Spinal cord (tissue), 10 donors: ENCODE results near the gene KRTAP10-4. TPM values are rescaled to one million over a fixed set of nuclear protein-coding genes. Genes with fewer than 3 reads are reported as not detected.

Experiments
- DNase-seq, 6 donors: peaks; one replicate each; pipeline versions ENCODE4 v3.0.0 to v3.0.0-alpha.2; 2013 to 2015; ENCODE audit warnings: low spot score in 6 of 6, low read depth in 4 of 6
- H3K27ac ChIP-seq: one replicate; pipeline ENCODE4 v1.5.1; 2013; ENCODE audit warnings: low read depth, low read length, control low read depth
- H3K27me3 ChIP-seq: one replicate; pipeline ENCODE4 v1.6.1; 2013; ENCODE audit warnings: low read length; ENCODE audit not compliant: control insufficient read depth, insufficient read depth
- H3K36me3 ChIP-seq: one replicate; pipeline ENCODE4 v1.6.1; 2013; ENCODE audit warnings: low read length; ENCODE audit not compliant: control insufficient read depth, insufficient read depth
- H3K4me1 ChIP-seq: one replicate; pipeline ENCODE4 v1.6.1; 2013; ENCODE audit warnings: low read length; ENCODE audit not compliant: control insufficient read depth, insufficient read depth
- H3K4me3 ChIP-seq: one replicate; pipeline ENCODE4 v1.5.1; 2013; ENCODE audit warnings: low read depth, low read length, control low read depth
- H3K9me3 ChIP-seq: one replicate; pipeline ENCODE4 v1.6.1; 2013; ENCODE audit warnings: low read length; ENCODE audit not compliant: control insufficient read depth, insufficient read depth
- WGBS: methylation state at CpG from one replicate; pipeline ENCODE4 v1.1.5; 2013; ENCODE audit warnings: missing lambda C conversion rate; ENCODE audit not compliant: insufficient coverage; 5-methylcytosine and 5-hydroxymethylcytosine counted together
- polyA plus RNA-seq, 2 donors: library from polyadenylated mRNA; unstranded; fragments of 120-200 nt; gene quantifications; one replicate each; pipeline ENCODE4 v1.2.1, GENCODE V29; 2013; ENCODE audit not compliant: insufficient read length in 2 of 2
- total RNA-seq, 2 donors: library from RNA; depleted of rRNA in 1 of 2; stranded (reverse); fragments of 120-200 nt in 1 of 2; fragments of >200 nt in 1 of 2; gene quantifications; one replicate each; pipeline versions ENCODE4 v1.2.3 to v1.2.4, GENCODE V29; 2013 to 2014
- donor health status: healthy.

KRTAP10-4 gene
- total and polyA plus RNA-seq, 4 donors = not detected

DNA sequence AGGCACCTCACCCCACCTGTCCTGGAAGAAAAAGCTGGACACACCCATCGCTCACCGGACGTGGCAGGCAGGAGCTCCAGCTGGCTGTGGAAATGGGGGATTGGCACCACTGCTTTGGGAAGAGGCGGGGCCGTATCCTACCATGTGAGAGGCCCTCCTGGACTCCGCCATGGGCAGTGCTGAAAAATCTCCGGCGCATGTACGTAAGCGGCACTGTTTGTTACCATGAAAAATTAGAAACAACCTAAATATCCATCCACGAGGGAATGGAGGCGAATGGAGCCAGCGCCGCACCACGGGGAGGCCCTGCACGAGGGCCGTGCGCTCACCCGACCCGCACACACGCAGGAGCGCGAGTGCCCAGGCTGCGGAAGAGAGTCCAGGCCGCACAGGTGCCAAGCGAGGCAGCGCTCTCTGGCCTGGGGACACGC lies 41.4 kb downstream of the KRTAP10-4 start:
- Histone ChIP-seq H3K27me3 (no peaks in the 10 kb centered on the region), H3K36me3 (no peaks in the 10 kb centered on the region), H3K9me3 (peaks cover 2% of the 10 kb centered on the region), H3K4me3 (no peak overlapping the region), H3K27ac (no peak overlapping the region), H3K4me1 (no peaks in the 10 kb centered on the region)
- 88% methylated on average over 18 of the region's 28 CpGs for WGBS
- DNase-seq = no peak

DNA sequence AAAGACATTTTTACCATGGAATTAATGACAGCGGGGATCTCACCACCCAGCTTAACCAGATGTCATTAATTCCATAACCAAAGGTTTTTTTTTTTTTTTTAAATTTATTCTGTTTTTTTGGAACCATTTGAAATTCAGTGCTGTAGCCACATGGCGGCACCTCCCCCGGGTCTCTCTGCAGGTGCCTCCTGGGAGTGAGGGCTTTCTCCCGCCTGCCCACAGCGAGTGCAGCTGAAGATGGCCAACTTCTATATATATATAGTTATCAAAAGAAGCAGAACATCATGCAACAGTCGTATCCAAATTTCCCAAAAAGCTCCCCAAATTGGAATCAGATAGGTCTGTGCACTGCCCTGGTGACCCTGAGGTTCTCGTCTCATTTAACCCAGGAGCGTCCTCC lies 41.9 kb downstream of the KRTAP10-4 start:
- H3K27ac ChIP-seq = no peak overlapping the region
- H3K4me3 ChIP-seq = no peak overlapping the region
- H3K4me1 ChIP-seq = no peaks in the 10 kb centered on the region
- WGBS = 88% methylated on average over 2 of the region's 8 CpGs
- no peaks in the 10 kb centered on the region for H3K27me3 ChIP-seq
- no peak for DNase-seq
- H3K36me3 ChIP-seq = no peaks in the 10 kb centered on the region
- H3K9me3 ChIP-seq = peaks cover 2% of the 10 kb centered on the region

DNA sequence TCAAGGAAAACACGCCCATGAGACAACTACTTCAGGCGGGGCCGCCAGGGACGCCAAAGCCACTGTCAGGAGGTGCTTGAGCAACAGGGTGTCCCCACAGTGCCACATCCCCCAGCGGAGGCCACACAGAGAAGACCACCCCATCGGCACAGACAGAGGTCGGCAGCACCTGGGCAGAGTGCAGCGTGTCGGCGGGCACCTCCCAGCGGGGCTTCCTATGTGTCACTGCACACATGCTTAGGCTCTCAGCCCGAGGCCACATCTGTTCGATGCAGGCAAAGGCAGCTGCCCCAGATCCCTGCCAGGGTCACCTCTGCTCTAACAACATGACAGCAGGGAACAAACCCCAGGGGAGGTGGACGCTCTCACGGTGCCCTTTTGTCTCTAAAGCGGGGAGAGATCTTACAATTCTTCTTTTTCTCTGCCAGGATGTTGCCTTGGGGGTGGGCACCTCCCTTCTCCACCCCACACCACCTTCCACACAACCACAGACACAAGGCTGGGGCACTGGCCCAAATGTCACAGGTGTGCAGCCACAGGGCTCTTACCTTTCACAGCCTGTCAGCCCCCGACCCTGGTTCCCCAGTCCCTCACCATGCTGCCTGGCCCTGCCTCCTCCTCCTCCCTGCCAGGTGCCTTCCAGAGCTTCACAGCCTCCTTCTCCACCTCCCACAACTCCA lies 42.5 kb downstream of the KRTAP10-4 start:
- H3K4me3 ChIP-seq = no peak overlapping the region
- H3K27ac ChIP-seq = no peak overlapping the region
- peaks cover 2% of the 10 kb centered on the region for H3K9me3 ChIP-seq
- no peaks in the 10 kb centered on the region for H3K27me3 ChIP-seq
- H3K4me1 ChIP-seq = no peaks in the 10 kb centered on the region
- 73% methylated on average over 16 of the region's 17 CpGs for WGBS
- H3K36me3 ChIP-seq = no peaks in the 10 kb centered on the region
- no peak for DNase-seq

DNA sequence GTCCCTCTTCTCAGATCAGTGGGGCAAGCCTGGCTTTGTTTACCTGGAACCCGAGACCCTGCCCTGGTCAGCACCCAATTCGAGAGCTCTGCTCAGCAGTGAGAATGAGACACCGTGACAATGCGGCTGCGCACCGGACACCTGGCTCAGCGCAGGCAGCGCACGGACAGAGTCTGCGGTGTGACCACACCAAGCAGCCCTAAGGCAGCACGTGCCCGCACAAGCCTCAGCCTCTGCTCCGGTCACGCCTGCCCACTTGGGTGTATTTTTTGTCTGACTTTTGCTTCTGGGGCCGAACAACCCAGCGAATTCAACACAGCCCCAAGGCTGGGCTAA lies 43.0 kb downstream of the KRTAP10-4 start:
- no peak overlapping the region for H3K4me3 ChIP-seq
- no peaks in the 10 kb centered on the region for H3K27me3 ChIP-seq
- no peak overlapping the region for H3K27ac ChIP-seq
- 89% methylated on average over 16 of the region's 16 CpGs for whole genome bisulfite sequencing
- no peaks in the 10 kb centered on the region for H3K36me3 ChIP-seq
- no peak for DNase-seq
- H3K4me1 ChIP-seq = no peaks in the 10 kb centered on the region
- H3K9me3 ChIP-seq = no peaks in the 10 kb centered on the region

DNA sequence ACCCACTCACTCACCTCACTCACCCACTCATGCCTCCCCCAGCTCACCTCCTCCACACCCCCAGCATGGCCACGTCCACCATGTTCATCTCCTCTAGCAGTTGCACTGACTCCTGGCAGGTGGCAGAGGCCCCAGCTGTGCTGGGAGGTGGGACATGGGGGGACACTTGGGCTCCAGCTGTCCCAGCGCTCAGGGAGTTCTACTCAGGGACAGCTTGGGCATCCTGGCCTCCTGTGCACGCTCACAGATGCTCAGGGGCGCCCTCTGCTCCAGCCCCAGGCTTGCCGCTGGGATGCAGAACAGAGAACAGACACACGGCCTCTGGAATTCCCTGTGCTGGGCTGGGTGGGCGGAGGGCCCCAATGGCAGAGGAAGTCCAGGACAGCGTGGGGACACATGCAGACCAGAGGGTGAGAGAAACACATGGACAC lies 43.6 kb downstream of the KRTAP10-4 start:
- Histone ChIP-seq H3K9me3 (no peaks in the 10 kb centered on the region), H3K4me1 (no peaks in the 10 kb centered on the region), H3K27me3 (no peaks in the 10 kb centered on the region), H3K4me3 (no peak overlapping the region), H3K36me3 (no peaks in the 10 kb centered on the region), H3K27ac (no peak overlapping the region)
- WGBS = 53% methylated on average over 7 of the region's 8 CpGs
- no peak for DNase-seq

DNA sequence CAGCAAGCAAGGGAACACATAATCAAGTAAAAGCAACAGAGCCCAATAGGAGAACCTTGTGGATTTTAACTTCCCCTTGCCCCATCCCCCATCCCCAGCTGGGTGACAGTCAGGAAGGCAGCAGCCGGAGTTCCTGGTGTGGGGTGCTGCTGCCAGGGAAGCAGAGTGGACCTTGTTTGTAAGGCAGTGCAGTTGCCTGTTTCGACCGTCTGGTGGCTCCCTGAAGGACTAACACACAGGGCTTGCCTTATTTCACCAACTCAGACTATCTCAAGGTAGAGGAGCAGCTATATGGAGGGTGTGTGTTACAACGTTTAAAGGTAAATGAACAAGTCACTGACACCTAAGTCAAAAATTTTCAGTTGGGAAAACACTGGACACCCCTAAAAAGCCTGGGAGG lies 45.0 kb downstream of the KRTAP10-4 start:
- Histone ChIP-seq H3K36me3 (no peaks in the 10 kb centered on the region), H3K4me1 (no peaks in the 10 kb centered on the region), H3K9me3 (peaks cover 4% of the 10 kb centered on the region), H3K27ac (no peak overlapping the region), H3K27me3 (no peaks in the 10 kb centered on the region), H3K4me3 (no peak overlapping the region)
- no CpG with 5 or more reads among the region's 4 CpGs for WGBS
- no peak for DNase-seq

DNA sequence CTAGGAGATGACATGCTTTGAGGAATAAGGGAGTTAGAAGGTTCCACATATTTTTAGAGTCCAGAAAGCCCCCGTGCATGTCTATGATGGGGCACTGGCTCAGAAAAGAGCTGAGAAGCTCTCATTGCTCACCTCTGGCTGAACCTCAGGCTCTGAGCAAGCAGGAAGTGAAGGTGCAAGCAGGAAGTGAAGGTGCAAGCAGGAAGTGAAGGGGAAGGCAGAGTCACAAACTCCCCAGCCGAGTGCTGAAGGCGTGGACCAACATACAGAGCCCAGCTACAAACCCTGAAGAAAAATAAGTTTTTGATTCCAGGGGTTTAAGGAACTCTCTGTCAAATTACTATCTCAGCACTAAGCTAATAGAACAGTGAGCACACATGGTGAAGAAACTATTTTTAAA lies 45.4 kb downstream of the KRTAP10-4 start:
- H3K4me1 ChIP-seq = no peaks in the 10 kb centered on the region
- DNase-seq = no peak
- 86% methylated on average over 1 of the region's 3 CpGs for WGBS
- no peaks in the 10 kb centered on the region for H3K27me3 ChIP-seq
- no peaks in the 10 kb centered on the region for H3K36me3 ChIP-seq
- peaks cover 5% of the 10 kb centered on the region for H3K9me3 ChIP-seq
- H3K4me3 ChIP-seq = no peak overlapping the region
- H3K27ac ChIP-seq = no peak overlapping the region

DNA sequence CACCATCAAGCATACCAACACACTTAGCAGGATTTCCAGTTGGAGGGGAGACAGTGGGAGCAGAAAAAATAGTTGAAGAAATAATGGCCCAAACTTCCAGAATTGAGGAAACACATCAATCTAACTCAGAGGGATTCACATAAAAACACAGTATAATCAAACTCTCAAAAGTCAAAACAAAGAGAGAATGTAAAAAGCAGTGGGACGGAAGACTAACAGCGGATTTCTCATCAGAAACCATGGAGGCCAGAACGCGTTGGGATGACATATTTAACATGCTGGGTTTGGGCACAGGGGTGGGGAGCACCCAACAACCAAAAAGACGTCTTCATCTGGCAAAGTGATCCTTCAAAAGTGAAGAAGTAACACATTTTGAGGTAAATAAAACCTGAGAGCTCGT lies 46.4 kb downstream of the KRTAP10-4 start:
- H3K27me3 ChIP-seq = no peaks in the 10 kb centered on the region
- WGBS = 82% methylated on average over 5 of the region's 6 CpGs

DNA sequence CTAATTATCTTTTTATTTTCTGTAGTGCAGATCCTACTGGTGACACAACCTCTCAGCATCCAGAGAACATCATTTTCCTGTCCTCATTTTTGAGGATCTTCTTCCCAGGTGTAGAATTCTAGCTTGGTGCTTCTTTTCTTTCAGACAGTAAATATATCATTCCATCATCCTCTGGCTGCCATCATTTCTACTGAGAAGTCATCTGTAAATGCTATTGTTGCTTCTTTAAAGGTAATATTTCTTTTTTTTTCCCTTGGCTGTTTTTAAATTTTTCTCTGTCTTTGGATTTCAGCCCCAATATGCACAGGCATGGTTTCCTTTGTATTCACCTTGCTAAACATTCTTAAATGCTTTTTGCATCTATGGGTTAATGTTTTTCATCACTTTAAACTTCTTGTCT lies 50.0 kb downstream of the KRTAP10-4 start:
- H3K9me3 ChIP-seq = peaks cover 5% of the 10 kb centered on the region
- no peak for DNase-seq
- no peaks in the 10 kb centered on the region for H3K27me3 ChIP-seq
- peaks cover 3% of the 10 kb centered on the region for H3K4me1 ChIP-seq
- H3K27ac ChIP-seq = no peak overlapping the region
- H3K4me3 ChIP-seq = no peak overlapping the region
- H3K36me3 ChIP-seq = no peaks in the 10 kb centered on the region

More for the DNA sequence above, 46.4 kb downstream of the KRTAP10-4 start:
- no peak for DNase-seq
- H3K36me3 ChIP-seq = no peaks in the 10 kb centered on the region
- H3K4me3 ChIP-seq = no peak overlapping the region
- no peaks in the 10 kb centered on the region for H3K4me1 ChIP-seq
- H3K9me3 ChIP-seq = peaks cover 5% of the 10 kb centered on the region
- H3K27ac ChIP-seq = no peak overlapping the region
